ENCODE results near the gene TNFAIP6. TPM values are rescaled to one million over a fixed set of nuclear protein-coding genes. Genes with fewer than 3 reads are reported as not detected.
A peak's percentile ranks its signal among the peaks of the same experiment; 100 is the strongest.

The TNFAIP6 gene
- polyA plus RNA-seq, 1 donor from 2014 or later = not detected

GRCh38 chr2:151347294-151347693 is 10.1 kb upstream of the TNFAIP6 start:
- no peaks in the 10 kb centered on the region for H3K4me1 Mint-ChIP-seq
- no peak overlapping the region for H3K27ac Mint-ChIP-seq
- no peaks in the 10 kb centered on the region for H3K36me3 Mint-ChIP-seq
- no peak overlapping the region for H3K4me3 Mint-ChIP-seq
- peaks cover 0 to 9% (median 7%) of the 10 kb centered on the region in 3 donors for H3K9me3 Mint-ChIP-seq
- peaks cover 3% of the 10 kb centered on the region for H3K27me3 Mint-ChIP-seq

- H3K9me3 Mint-ChIP-seq = peaks cover 0 to 9% (median 7%) of the 10 kb centered on the region in 3 donors
- H3K4me1 Mint-ChIP-seq = no peaks in the 10 kb centered on the region
- no peaks in the 10 kb centered on the region for H3K36me3 Mint-ChIP-seq
- no peak overlapping the region for H3K27ac Mint-ChIP-seq
- no peak overlapping the region for H3K4me3 Mint-ChIP-seq
- peaks cover 3% of the 10 kb centered on the region for H3K27me3 Mint-ChIP-seq
These were observed 9.5 kb upstream of the TNFAIP6 start for GRCh38 chr2:151347906-151348305.

GRCh38 chr2:151350579-151351195 is 6.7 kb upstream of the TNFAIP6 start:
- H3K9me3 Mint-ChIP-seq = no peaks in the 10 kb centered on the region
- no peaks in the 10 kb centered on the region for H3K36me3 Mint-ChIP-seq
- peaks cover 3% of the 10 kb centered on the region for H3K27me3 Mint-ChIP-seq
- H3K4me3 Mint-ChIP-seq = no peak overlapping the region
- H3K27ac Mint-ChIP-seq = no peak overlapping the region
- no peaks in the 10 kb centered on the region for H3K4me1 Mint-ChIP-seq

- Mint-ChIP-seq H3K27ac (no peak overlapping the region), H3K4me3 (no peak overlapping the region), H3K27me3 (peaks cover 3% of the 10 kb centered on the region), H3K36me3 (no peaks in the 10 kb centered on the region), H3K4me1 (no peaks in the 10 kb centered on the region), H3K9me3 (no peaks in the 10 kb centered on the region)
These were observed 3.4 kb upstream of the TNFAIP6 start for GRCh38 chr2:151353995-151354394.

GRCh38 chr2:151354807-151355206 is 2.6 kb upstream of the TNFAIP6 start:
- no peaks in the 10 kb centered on the region for H3K4me1 Mint-ChIP-seq
- no peak overlapping the region for H3K4me3 Mint-ChIP-seq
- H3K9me3 Mint-ChIP-seq = no peaks in the 10 kb centered on the region
- H3K27ac Mint-ChIP-seq = no peak overlapping the region
- peaks cover 2% of the 10 kb centered on the region for H3K27me3 Mint-ChIP-seq
- H3K36me3 Mint-ChIP-seq = no peaks in the 10 kb centered on the region

GRCh38 chr2:151358166-151358970 is 976 bp downstream of the TNFAIP6 start:
- H3K4me1 Mint-ChIP-seq = peaks cover 0 to 1% (median 0%) of the 10 kb centered on the region in 3 donors

GRCh38 chr2:151359768-151360461 is 2.5 kb downstream of the TNFAIP6 start:
- no peak overlapping the region for H3K4me3 Mint-ChIP-seq

More at GRCh38 chr2:151358166-151358970, 976 bp downstream of the TNFAIP6 start:
- Mint-ChIP-seq H3K36me3 (no peaks in the 10 kb centered on the region), H3K27me3 (peaks cover 2% of the 10 kb centered on the region), H3K9me3 (no peaks in the 10 kb centered on the region), H3K27ac (no peak overlapping the region), H3K4me3 (no peak overlapping the region)

GRCh38 chr2:151361674-151362370 is 4.4 kb downstream of the TNFAIP6 start:
- peaks cover 0 to 2% (median 1%) of the 10 kb centered on the region in 3 donors for H3K4me1 Mint-ChIP-seq
- H3K9me3 Mint-ChIP-seq = no peaks in the 10 kb centered on the region
- H3K27me3 Mint-ChIP-seq = peaks cover 4% of the 10 kb centered on the region
- no peaks in the 10 kb centered on the region for H3K36me3 Mint-ChIP-seq
- no peak overlapping the region for H3K27ac Mint-ChIP-seq
- no peak overlapping the region for H3K4me3 Mint-ChIP-seq

More at GRCh38 chr2:151359768-151360461, 2.5 kb downstream of the TNFAIP6 start:
- H3K27ac Mint-ChIP-seq = no peak overlapping the region
- no peaks in the 10 kb centered on the region for H3K9me3 Mint-ChIP-seq
- H3K36me3 Mint-ChIP-seq = no peaks in the 10 kb centered on the region
- peaks cover 4% of the 10 kb centered on the region for H3K27me3 Mint-ChIP-seq
- peaks cover 0 to 2% (median 1%) of the 10 kb centered on the region in 3 donors for H3K4me1 Mint-ChIP-seq

- no peaks in the 10 kb centered on the region for H3K36me3 Mint-ChIP-seq
- H3K9me3 Mint-ChIP-seq = no peaks in the 10 kb centered on the region
- peak overlapping the region in 3 of 4 donors; percentile 28 to 73 (median 70) for H3K4me3 Mint-ChIP-seq
- H3K4me1 Mint-ChIP-seq = peaks cover 0 to 2% (median 1%) of the 10 kb centered on the region in 3 donors
- peak overlapping the region in 2 of 3 donors; percentile 23 to 59 for H3K27ac Mint-ChIP-seq
- H3K27me3 Mint-ChIP-seq = peaks cover 4% of the 10 kb centered on the region
These were observed 6.3 kb downstream of the TNFAIP6 start for GRCh38 chr2:151363709-151364108.

- Mint-ChIP-seq H3K4me1 (peaks cover 0 to 2% (median 1%) of the 10 kb centered on the region in 3 donors), H3K27me3 (peaks cover 2% of the 10 kb centered on the region), H3K9me3 (peaks cover 0 to 1% (median 0%) of the 10 kb centered on the region in 3 donors), H3K27ac (no peak overlapping the region), H3K4me3 (no peak overlapping the region), H3K36me3 (no peaks in the 10 kb centered on the region)
These were observed 10.2 kb downstream of the TNFAIP6 start for GRCh38 chr2:151367571-151367970.

- H3K27ac Mint-ChIP-seq = no peak overlapping the region
These were observed 17.0 kb downstream of the TNFAIP6 start for GRCh38 chr2:151374436-151374835.

GRCh38 chr2:151379169-151379568 is 21.8 kb downstream of the TNFAIP6 start:
- H3K4me3 Mint-ChIP-seq = no peak overlapping the region
- peaks cover 0 to 2% (median 1%) of the 10 kb centered on the region in 3 donors for H3K4me1 Mint-ChIP-seq
- H3K9me3 Mint-ChIP-seq = no peaks in the 10 kb centered on the region
- H3K36me3 Mint-ChIP-seq = no peaks in the 10 kb centered on the region
- peaks cover 1% of the 10 kb centered on the region for H3K27me3 Mint-ChIP-seq
- no peak overlapping the region for H3K27ac Mint-ChIP-seq

More at GRCh38 chr2:151374436-151374835, 17.0 kb downstream of the TNFAIP6 start:
- Mint-ChIP-seq H3K4me1 (peaks cover 0 to 3% (median 0%) of the 10 kb centered on the region in 3 donors), H3K4me3 (no peak overlapping the region), H3K9me3 (peaks cover 0 to 1% (median 0%) of the 10 kb centered on the region in 3 donors), H3K27me3 (peaks cover 1% of the 10 kb centered on the region), H3K36me3 (no peaks in the 10 kb centered on the region)

- Mint-ChIP-seq H3K4me3 (no peak overlapping the region), H3K36me3 (no peaks in the 10 kb centered on the region), H3K27me3 (no peaks in the 10 kb centered on the region), H3K27ac (no peak overlapping the region), H3K4me1 (peaks cover 0 to 2% (median 0%) of the 10 kb centered on the region in 3 donors), H3K9me3 (no peaks in the 10 kb centered on the region)
These were observed 23.3 kb downstream of the TNFAIP6 start for GRCh38 chr2:151380580-151381235.

- H3K4me3 Mint-ChIP-seq = no peak overlapping the region
These were observed 23.9 kb downstream of the TNFAIP6 start for GRCh38 chr2:151381266-151381665.

More at GRCh38 chr2:151381266-151381665, 23.9 kb downstream of the TNFAIP6 start:
- Mint-ChIP-seq H3K27ac (no peak overlapping the region), H3K36me3 (no peaks in the 10 kb centered on the region), H3K27me3 (no peaks in the 10 kb centered on the region), H3K4me1 (peaks cover 0 to 2% (median 0%) of the 10 kb centered on the region in 3 donors), H3K9me3 (no peaks in the 10 kb centered on the region)
